Measurements from ENCODE around the gene EML4. TPM values are rescaled to one million over a fixed set of nuclear protein-coding genes. Genes with fewer than 3 reads are reported as not detected.

The EML4 gene
- total RNA-seq, 4 donors from 2014 or later = 3.0 to 5.0 (median 4.6) TPM

GRCh38 chr2:42363413-42363812, 194.3 kb downstream of the EML4 start:
- Histone ChIP-seq H3K4me3 (no peak overlapping the region), H3K36me3 (no peaks in the 10 kb centered on the region), H3K27ac (no peak overlapping the region), H3K27me3 (no peaks in the 10 kb centered on the region), H3K4me1 (peaks cover 22 to 25% of the 10 kb centered on the region in 2 donors), H3K9me3 (no peaks in the 10 kb centered on the region)
- DNase-seq (no peak), ATAC-seq (no peak)
- intact Hi-C loops (cut with DNase I; ENCODE audit: low total_unique reads) = loop anchor here (5.0 kb wide), 2 partner anchors 316 to 436 kb away; partner anchors contain the start of gene PKDCC
- TF ChIP-seq CTCF (IDR thresholded peaks at IDR 0.05 in 4 of 5, conservative IDR thresholded peaks at IDR 0.05 in 1 of 5) (no peak), POLR2A (IDR thresholded peaks at IDR 0.05) (no peak)
- in situ Hi-C loops (cut with MboI; ENCODE audit: low sequenced_read_pairs in 4 of 4) = loop anchor here (5.0 to 25.0 kb wide), 6 partner anchors 259 to 519 kb away; no protein-coding TSS in a partner anchor

GRCh38 chr2:42364658-42365057, 195.5 kb downstream of the EML4 start:
- H3K4me3 ChIP-seq = no peak overlapping the region
- peaks cover 12% of the 10 kb centered on the region in 2 donors for H3K4me1 ChIP-seq
- H3K36me3 ChIP-seq = no peaks in the 10 kb centered on the region
- no peaks in the 10 kb centered on the region for H3K9me3 ChIP-seq
- intact Hi-C loops (cut with DNase I; ENCODE audit: low total_unique reads) (loop anchor here (5.0 kb wide), 2 partner anchors 317 to 437 kb away; partner anchors contain the start of gene PKDCC), in situ Hi-C loops (cut with MboI; ENCODE audit: low sequenced_read_pairs in 4 of 4) (loop anchor here (5.0 to 25.0 kb wide), 6 partner anchors 260 to 520 kb away; no protein-coding TSS in a partner anchor)
- no peak overlapping the region for H3K27ac ChIP-seq
- TF ChIP-seq CTCF (IDR thresholded peaks at IDR 0.05 in 4 of 5, conservative IDR thresholded peaks at IDR 0.05 in 1 of 5) (no peak), POLR2A (IDR thresholded peaks at IDR 0.05) (no peak)
- no peak for DNase-seq
- ATAC-seq = no peak
- no peaks in the 10 kb centered on the region for H3K27me3 ChIP-seq

GRCh38 chr2:42366411-42366810, 197.3 kb downstream of the EML4 start:
- H3K36me3 ChIP-seq = no peaks in the 10 kb centered on the region
- H3K4me1 ChIP-seq = peaks cover 4 to 9% of the 10 kb centered on the region in 2 donors
- H3K27ac ChIP-seq = no peak overlapping the region
- in situ Hi-C loops (cut with MboI; ENCODE audit: low sequenced_read_pairs in 4 of 4) (loop anchor here (10.0 to 25.0 kb wide), 5 partner anchors 262 to 522 kb away; no protein-coding TSS in a partner anchor), intact Hi-C loops (cut with DNase I; ENCODE audit: low total_unique reads) (no loop called here)
- no peak for TF ChIP-seq POLR2A (IDR thresholded peaks at IDR 0.05)
- TF ChIP-seq CTCF (IDR thresholded peaks at IDR 0.05 in 4 of 5, conservative IDR thresholded peaks at IDR 0.05 in 1 of 5) = no peak
- H3K9me3 ChIP-seq = no peaks in the 10 kb centered on the region
- H3K27me3 ChIP-seq = no peaks in the 10 kb centered on the region
- DNase-seq = no peak
- ATAC-seq = no peak
- H3K4me3 ChIP-seq = no peak overlapping the region

GRCh38 chr2:42367835-42368234, 198.7 kb downstream of the EML4 start:
- no peaks in the 10 kb centered on the region for H3K36me3 ChIP-seq
- no peak for TF ChIP-seq CTCF (IDR thresholded peaks at IDR 0.05 in 4 of 5, conservative IDR thresholded peaks at IDR 0.05 in 1 of 5)
- TF ChIP-seq POLR2A (IDR thresholded peaks at IDR 0.05) = no peak
- H3K27me3 ChIP-seq = no peaks in the 10 kb centered on the region
- H3K4me1 ChIP-seq = peaks cover 0 to 3% of the 10 kb centered on the region in 2 donors
- in situ Hi-C loops (cut with MboI; ENCODE audit: low sequenced_read_pairs in 4 of 4) = loop anchor here (10.0 to 25.0 kb wide), 5 partner anchors 263 to 523 kb away; no protein-coding TSS in a partner anchor
- ATAC-seq = no peak
- intact Hi-C loops (cut with DNase I; ENCODE audit: low total_unique reads) = no loop called here
- no peaks in the 10 kb centered on the region for H3K9me3 ChIP-seq
- no peak for DNase-seq
- H3K4me3 ChIP-seq = peak overlapping the region in 2 of 4 donors; percentile 1 to 29
- H3K27ac ChIP-seq = peak overlapping the region in 1 of 4 donors; percentile 15

Data from gastrocnemius medialis (tissue), 4 donors.